Measurements from ENCODE around the gene CMC2. TPM values are rescaled to one million over a fixed set of nuclear protein-coding genes. Genes with fewer than 3 reads are reported as not detected.
A peak's percentile ranks its signal among the peaks of the same experiment; 100 is the strongest.

The CMC2 gene
- total RNA-seq, 1 donor from 2014 or later = 24.5 TPM

DNA sequence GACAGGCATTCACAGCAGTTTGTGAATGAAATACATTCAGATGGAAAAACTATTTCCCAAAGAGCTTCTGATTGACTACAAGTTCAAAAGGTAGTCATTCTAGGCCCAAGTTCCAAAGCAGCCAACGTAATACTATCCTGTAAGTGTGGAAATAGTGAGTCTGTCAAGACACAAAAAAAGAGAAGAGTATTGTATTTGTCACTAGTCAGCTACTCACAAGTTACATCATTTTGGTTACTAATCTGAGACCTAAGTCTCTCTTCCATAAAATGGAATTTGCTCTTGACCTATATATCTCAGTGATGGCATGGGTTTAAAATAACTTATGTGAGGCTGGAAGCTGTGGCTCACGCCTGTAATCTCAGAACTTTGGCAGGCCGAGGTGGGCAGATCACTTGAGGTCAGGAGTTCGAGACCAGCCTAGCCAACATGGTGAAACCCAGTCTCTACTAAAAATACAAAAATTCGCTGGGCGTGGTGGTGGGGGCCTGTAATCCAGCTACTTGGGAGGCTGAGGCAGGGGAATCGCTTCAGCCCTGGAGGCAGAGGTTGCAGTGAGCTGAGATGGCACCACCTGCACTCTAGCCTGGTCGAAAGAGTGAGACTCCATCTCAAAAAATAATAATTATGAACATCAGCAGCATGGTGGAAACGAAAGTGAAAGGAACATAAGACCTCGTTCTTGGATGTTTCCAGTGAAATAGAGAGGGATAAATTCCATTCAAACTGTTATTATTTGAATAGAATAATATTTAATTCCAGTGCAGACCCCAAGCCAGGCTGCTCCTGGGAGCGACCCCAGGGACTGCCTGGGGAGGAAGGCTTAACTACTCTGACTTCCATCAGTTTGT lies 2.9 kb downstream of the CMC2 start:
- peak overlapping the region; percentile 48 for H3K27ac ChIP-seq (ENCODE audit: low read depth, low read length)
- no peaks in the 10 kb centered on the region for H3K9me3 ChIP-seq (ENCODE audit: control insufficient read depth in 3 of 3, low read length in 3 of 3)
- H3K9ac ChIP-seq (ENCODE audit: low read depth in 1 of 3, low read length in 3 of 3) = no peak overlapping the region
- no peaks in the 10 kb centered on the region for H3K36me3 ChIP-seq (ENCODE audit: control insufficient read depth in 3 of 3, insufficient read depth in 3 of 3, low read length in 3 of 3)
- H3K27me3 ChIP-seq (ENCODE audit: control insufficient read depth in 3 of 3, insufficient read depth in 3 of 3, low read length in 3 of 3) = no peaks in the 10 kb centered on the region
- H3K4me3 ChIP-seq (ENCODE audit: low read length in 3 of 3) = peak overlapping the region in 1 of 3 donors; percentile 38
- H3K4me1 ChIP-seq (ENCODE audit: control insufficient read depth in 3 of 3, insufficient read depth in 3 of 3, low read length in 3 of 3) = peaks cover 15 to 23% (median 21%) of the 10 kb centered on the region in 3 donors

DNA sequence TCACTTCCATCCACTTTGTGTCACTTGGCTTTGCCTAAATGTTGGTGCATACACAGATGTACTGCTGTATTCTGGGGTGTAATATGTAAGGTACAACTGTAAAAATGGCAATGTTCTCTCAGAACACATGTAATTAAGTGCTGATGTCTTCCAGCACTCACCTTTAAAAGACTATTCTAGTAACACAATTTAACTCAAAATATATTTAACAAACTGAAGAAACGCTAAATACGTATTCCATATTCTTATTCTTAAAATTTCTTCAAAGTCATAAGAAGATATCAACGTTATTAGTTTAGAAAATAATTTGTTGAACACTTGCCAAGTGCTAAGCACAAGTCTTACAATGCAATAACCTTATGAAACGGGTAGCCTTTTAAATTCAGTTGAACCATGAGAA lies 3.6 kb downstream of the CMC2 start:
- Histone ChIP-seq H3K36me3 (ENCODE audit: control insufficient read depth in 3 of 3, insufficient read depth in 3 of 3, low read length in 3 of 3) (no peaks in the 10 kb centered on the region), H3K27ac (ENCODE audit: low read depth, low read length) (peak overlapping the region; percentile 48)

DNA sequence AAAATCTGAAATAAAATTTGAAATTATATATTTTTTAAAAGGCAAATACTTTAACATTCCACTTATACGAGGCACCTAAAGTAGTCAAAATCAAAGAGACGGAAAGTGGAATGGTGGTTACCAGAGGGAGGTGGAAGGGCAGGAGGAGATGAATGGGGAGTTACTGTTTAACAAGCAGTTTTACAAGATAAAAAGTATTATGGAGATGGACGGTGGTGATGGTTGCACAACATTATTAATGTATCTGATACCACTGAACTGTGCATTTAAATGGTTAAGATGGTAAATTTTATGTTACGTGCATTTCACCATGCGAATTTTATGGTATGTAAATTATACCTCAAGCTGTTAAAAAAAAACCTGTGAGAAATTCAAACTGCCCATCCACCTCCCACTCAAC lies 5.4 kb downstream of the CMC2 start:
- H3K9ac ChIP-seq (ENCODE audit: low read depth in 1 of 3, low read length in 3 of 3) = no peak overlapping the region
- peaks cover 10 to 25% (median 15%) of the 10 kb centered on the region in 3 donors for H3K4me1 ChIP-seq (ENCODE audit: control insufficient read depth in 3 of 3, insufficient read depth in 3 of 3, low read length in 3 of 3)

More for the DNA sequence above, 3.6 kb downstream of the CMC2 start:
- Histone ChIP-seq H3K9ac (ENCODE audit: low read depth in 1 of 3, low read length in 3 of 3) (no peak overlapping the region), H3K4me3 (ENCODE audit: low read length in 3 of 3) (no peak overlapping the region), H3K4me1 (ENCODE audit: control insufficient read depth in 3 of 3, insufficient read depth in 3 of 3, low read length in 3 of 3) (peaks cover 15 to 23% (median 21%) of the 10 kb centered on the region in 3 donors), H3K9me3 (ENCODE audit: control insufficient read depth in 3 of 3, low read length in 3 of 3) (no peaks in the 10 kb centered on the region), H3K27me3 (ENCODE audit: control insufficient read depth in 3 of 3, insufficient read depth in 3 of 3, low read length in 3 of 3) (no peaks in the 10 kb centered on the region)

DNA sequence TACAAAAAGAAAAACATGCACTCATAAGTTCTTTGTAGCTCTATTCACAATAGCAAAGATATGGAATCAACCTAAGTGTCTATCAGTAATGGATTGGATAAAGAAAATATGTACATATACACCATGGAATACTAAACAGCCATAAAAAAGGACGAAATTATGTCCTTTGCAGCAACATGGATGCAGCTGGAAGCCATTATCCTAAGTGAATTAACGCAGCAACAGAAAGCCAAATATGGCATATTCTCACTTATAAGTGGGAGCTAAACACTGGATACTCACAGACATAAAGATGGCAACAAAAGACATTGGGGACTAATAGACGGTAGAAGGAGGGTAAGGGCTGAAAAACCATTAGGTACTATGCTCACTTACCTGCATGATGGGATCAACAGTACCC lies 5.8 kb downstream of the CMC2 start:
- H3K27me3 ChIP-seq (ENCODE audit: control insufficient read depth in 3 of 3, insufficient read depth in 3 of 3, low read length in 3 of 3) = no peaks in the 10 kb centered on the region
- H3K36me3 ChIP-seq (ENCODE audit: control insufficient read depth in 3 of 3, insufficient read depth in 3 of 3, low read length in 3 of 3) = no peaks in the 10 kb centered on the region
- no peaks in the 10 kb centered on the region for H3K9me3 ChIP-seq (ENCODE audit: control insufficient read depth in 3 of 3, low read length in 3 of 3)
- no peak overlapping the region for H3K27ac ChIP-seq (ENCODE audit: low read depth, low read length)
- no peak overlapping the region for H3K9ac ChIP-seq (ENCODE audit: low read depth in 1 of 3, low read length in 3 of 3)
- peaks cover 10 to 21% (median 11%) of the 10 kb centered on the region in 3 donors for H3K4me1 ChIP-seq (ENCODE audit: control insufficient read depth in 3 of 3, insufficient read depth in 3 of 3, low read length in 3 of 3)
- H3K4me3 ChIP-seq (ENCODE audit: low read length in 3 of 3) = no peak overlapping the region

More for the DNA sequence above, 5.4 kb downstream of the CMC2 start:
- no peaks in the 10 kb centered on the region for H3K27me3 ChIP-seq (ENCODE audit: control insufficient read depth in 3 of 3, insufficient read depth in 3 of 3, low read length in 3 of 3)
- no peak overlapping the region for H3K27ac ChIP-seq (ENCODE audit: low read depth, low read length)
- no peaks in the 10 kb centered on the region for H3K9me3 ChIP-seq (ENCODE audit: control insufficient read depth in 3 of 3, low read length in 3 of 3)
- H3K36me3 ChIP-seq (ENCODE audit: control insufficient read depth in 3 of 3, insufficient read depth in 3 of 3, low read length in 3 of 3) = no peaks in the 10 kb centered on the region
- no peak overlapping the region for H3K4me3 ChIP-seq (ENCODE audit: low read length in 3 of 3)

DNA sequence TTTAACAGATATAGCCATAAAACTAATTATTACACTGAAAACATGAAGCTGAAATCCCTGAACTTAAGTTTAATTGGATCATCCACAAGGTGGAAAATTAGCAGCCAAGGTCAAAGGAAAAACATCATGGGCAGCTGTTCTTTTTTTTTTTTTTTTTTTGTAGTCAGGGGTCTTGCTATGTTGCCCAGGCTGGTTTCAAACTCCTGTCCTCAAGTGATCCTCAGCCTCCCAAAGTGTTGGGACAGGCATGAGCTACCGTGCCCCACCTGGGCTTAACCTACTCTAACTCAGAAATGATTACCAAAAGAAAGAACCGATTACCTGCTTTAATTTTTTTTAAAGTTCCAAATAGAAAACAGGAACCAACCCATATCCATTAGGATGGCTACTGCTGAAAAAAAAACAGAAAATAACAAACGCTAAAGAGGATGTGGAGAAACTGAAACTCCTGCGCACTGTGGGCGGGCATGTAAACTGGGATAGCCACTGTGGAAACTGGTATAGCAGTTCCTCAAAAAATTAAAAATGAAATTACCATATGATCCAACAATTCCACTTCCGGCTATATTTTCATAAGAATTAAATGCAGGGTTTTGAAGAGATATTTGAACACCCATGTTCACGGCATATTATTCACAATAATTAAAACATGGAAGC lies 8.6 kb downstream of the CMC2 start:
- Histone ChIP-seq H3K27ac (ENCODE audit: low read depth, low read length) (no peak overlapping the region), H3K36me3 (ENCODE audit: control insufficient read depth in 3 of 3, insufficient read depth in 3 of 3, low read length in 3 of 3) (no peaks in the 10 kb centered on the region), H3K4me3 (ENCODE audit: low read length in 3 of 3) (no peak overlapping the region), H3K4me1 (ENCODE audit: control insufficient read depth in 3 of 3, insufficient read depth in 3 of 3, low read length in 3 of 3) (peaks cover 0 to 3% (median 3%) of the 10 kb centered on the region in 3 donors), H3K9ac (ENCODE audit: low read depth in 1 of 3, low read length in 3 of 3) (no peak overlapping the region), H3K27me3 (ENCODE audit: control insufficient read depth in 3 of 3, insufficient read depth in 3 of 3, low read length in 3 of 3) (no peaks in the 10 kb centered on the region), H3K9me3 (ENCODE audit: control insufficient read depth in 3 of 3, low read length in 3 of 3) (no peaks in the 10 kb centered on the region)

DNA sequence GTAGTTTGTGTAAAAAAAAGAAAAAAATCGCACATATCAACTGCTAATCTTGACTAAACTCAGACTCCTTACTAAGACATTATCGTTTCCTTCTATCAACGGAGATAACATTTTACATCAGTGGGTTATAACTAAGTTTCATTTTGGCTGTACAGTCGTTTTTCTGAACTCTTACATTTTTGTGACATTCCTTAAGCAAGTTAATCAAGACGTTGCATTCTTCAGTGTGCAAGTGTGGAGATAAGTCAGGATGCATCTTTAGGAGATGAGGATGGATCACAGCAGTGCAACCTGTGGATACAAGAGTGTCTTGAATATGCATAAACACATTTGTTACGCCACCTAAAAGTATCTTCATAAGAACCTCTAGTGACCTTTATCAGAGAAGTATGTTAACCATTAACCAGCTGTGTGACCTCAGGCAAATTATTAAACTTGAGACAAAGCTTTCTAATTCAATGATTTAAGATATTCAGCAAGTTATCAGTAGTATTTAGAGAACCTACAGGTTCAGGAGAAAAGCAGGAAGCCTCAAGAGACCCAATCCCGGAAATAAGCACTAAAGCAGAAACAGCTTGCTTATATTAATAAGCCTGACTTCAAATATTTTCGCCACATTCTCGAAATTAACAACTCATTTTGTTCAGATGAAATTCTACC lies 9.4 kb downstream of the CMC2 start:
- peak overlapping the region in 1 of 3 donors; percentile 50 for H3K4me3 ChIP-seq (ENCODE audit: low read length in 3 of 3)
- no peak overlapping the region for H3K27ac ChIP-seq (ENCODE audit: low read depth, low read length)

DNA sequence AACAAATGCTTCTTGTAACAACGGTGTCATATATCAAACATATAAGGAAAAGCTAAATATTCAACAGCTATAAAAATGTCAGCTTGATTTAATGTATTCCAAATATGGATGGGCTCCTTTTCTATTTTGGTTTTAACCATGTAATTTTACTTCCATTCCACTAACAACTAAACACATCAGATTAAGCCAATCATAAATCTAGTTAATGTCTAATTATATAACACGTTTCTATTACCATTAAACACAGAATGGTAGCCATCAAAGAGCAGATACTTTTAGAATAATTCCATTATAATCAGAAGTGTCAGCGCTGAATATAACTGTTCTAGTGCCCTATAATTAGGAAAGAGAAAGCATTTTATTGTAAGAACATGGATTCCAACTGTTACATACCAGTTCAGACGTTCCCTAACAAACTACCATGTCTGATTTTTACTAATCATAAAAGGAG lies 10.0 kb downstream of the CMC2 start:
- Histone ChIP-seq H3K9me3 (ENCODE audit: control insufficient read depth in 3 of 3, low read length in 3 of 3) (no peaks in the 10 kb centered on the region), H3K4me1 (ENCODE audit: control insufficient read depth in 3 of 3, insufficient read depth in 3 of 3, low read length in 3 of 3) (peaks cover 0 to 3% (median 0%) of the 10 kb centered on the region in 3 donors), H3K4me3 (ENCODE audit: low read length in 3 of 3) (peak overlapping the region in 1 of 3 donors; percentile 50), H3K27me3 (ENCODE audit: control insufficient read depth in 3 of 3, insufficient read depth in 3 of 3, low read length in 3 of 3) (no peaks in the 10 kb centered on the region), H3K36me3 (ENCODE audit: control insufficient read depth in 3 of 3, insufficient read depth in 3 of 3, low read length in 3 of 3) (no peaks in the 10 kb centered on the region), H3K27ac (ENCODE audit: low read depth, low read length) (no peak overlapping the region), H3K9ac (ENCODE audit: low read depth in 1 of 3, low read length in 3 of 3) (no peak overlapping the region)

More for the DNA sequence above, 9.4 kb downstream of the CMC2 start:
- Histone ChIP-seq H3K27me3 (ENCODE audit: control insufficient read depth in 3 of 3, insufficient read depth in 3 of 3, low read length in 3 of 3) (no peaks in the 10 kb centered on the region), H3K4me1 (ENCODE audit: control insufficient read depth in 3 of 3, insufficient read depth in 3 of 3, low read length in 3 of 3) (peaks cover 0 to 3% (median 0%) of the 10 kb centered on the region in 3 donors), H3K9ac (ENCODE audit: low read depth in 1 of 3, low read length in 3 of 3) (no peak overlapping the region), H3K9me3 (ENCODE audit: control insufficient read depth in 3 of 3, low read length in 3 of 3) (no peaks in the 10 kb centered on the region), H3K36me3 (ENCODE audit: control insufficient read depth in 3 of 3, insufficient read depth in 3 of 3, low read length in 3 of 3) (no peaks in the 10 kb centered on the region)

DNA sequence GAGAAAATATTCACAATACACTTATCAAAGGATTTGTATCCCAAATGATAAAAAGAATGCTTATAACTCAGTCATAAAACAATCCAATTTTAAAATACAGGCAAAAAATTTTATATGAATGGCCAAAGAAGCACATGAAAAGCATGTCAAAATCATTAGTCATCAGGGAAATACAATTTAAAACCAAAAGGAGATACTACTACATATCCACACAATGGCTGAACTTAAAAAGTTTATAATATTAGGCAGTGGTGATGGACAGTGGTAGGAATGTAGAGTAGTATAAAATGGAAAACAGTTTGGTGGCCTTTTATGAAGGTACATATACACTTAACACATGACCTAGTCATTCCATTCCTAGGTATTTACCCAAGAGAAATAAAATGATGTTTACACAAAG lies 12.2 kb downstream of the CMC2 start:
- Histone ChIP-seq H3K9ac (ENCODE audit: low read depth in 1 of 3, low read length in 3 of 3) (no peak overlapping the region), H3K27ac (ENCODE audit: low read depth, low read length) (no peak overlapping the region), H3K9me3 (ENCODE audit: control insufficient read depth in 3 of 3, low read length in 3 of 3) (no peaks in the 10 kb centered on the region), H3K36me3 (ENCODE audit: control insufficient read depth in 3 of 3, insufficient read depth in 3 of 3, low read length in 3 of 3) (no peaks in the 10 kb centered on the region), H3K4me1 (ENCODE audit: control insufficient read depth in 3 of 3, insufficient read depth in 3 of 3, low read length in 3 of 3) (peaks cover 0 to 3% (median 0%) of the 10 kb centered on the region in 3 donors), H3K27me3 (ENCODE audit: control insufficient read depth in 3 of 3, insufficient read depth in 3 of 3, low read length in 3 of 3) (no peaks in the 10 kb centered on the region), H3K4me3 (ENCODE audit: low read length in 3 of 3) (no peak overlapping the region)

DNA sequence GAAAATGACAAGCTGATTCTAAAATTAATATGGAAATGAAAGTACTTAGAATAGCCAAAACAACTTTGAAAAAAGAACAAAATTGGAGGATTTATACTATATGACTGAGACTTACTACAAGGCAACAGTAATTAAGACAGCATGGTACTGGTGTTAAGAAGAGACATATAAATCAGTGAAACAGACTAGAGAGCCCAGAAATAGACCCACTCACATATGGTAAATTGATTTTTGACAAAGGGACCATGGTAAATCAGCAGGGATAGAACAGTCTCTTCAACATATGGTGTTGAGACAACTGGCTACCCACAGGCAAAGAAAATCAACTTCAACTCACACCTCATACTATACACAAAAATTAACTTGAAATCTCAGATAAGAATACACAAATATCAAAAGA lies 12.9 kb downstream of the CMC2 start:
- Histone ChIP-seq H3K36me3 (ENCODE audit: control insufficient read depth in 3 of 3, insufficient read depth in 3 of 3, low read length in 3 of 3) (no peaks in the 10 kb centered on the region), H3K9me3 (ENCODE audit: control insufficient read depth in 3 of 3, low read length in 3 of 3) (no peaks in the 10 kb centered on the region), H3K4me1 (ENCODE audit: control insufficient read depth in 3 of 3, insufficient read depth in 3 of 3, low read length in 3 of 3) (peaks cover 0 to 3% (median 0%) of the 10 kb centered on the region in 3 donors), H3K27ac (ENCODE audit: low read depth, low read length) (no peak overlapping the region), H3K4me3 (ENCODE audit: low read length in 3 of 3) (no peak overlapping the region), H3K27me3 (ENCODE audit: control insufficient read depth in 3 of 3, insufficient read depth in 3 of 3, low read length in 3 of 3) (no peaks in the 10 kb centered on the region), H3K9ac (ENCODE audit: low read depth in 1 of 3, low read length in 3 of 3) (no peak overlapping the region)
